KOPT-K1 (cell line): Measurements from ENCODE around the gene SLC18B1.

ENCODE experiments used
- H3K27ac ChIP-seq: fragments of 200-600 bp; sonication (generic); 2 replicates; pipeline ENCODE4 v1.5.1; 2016; ENCODE audit warnings: antibody characterized with exemption, mild to moderate bottlenecking, low read depth, low read length; ENCODE audit not compliant: poor library complexity, severe bottlenecking
- H3K36me3 ChIP-seq: fragments of 200-600 bp; sonication (generic); 2 replicates; pipeline ENCODE4 v1.5.1; 2017; ENCODE audit warnings: antibody characterized with exemption, mild to moderate bottlenecking, low read length, moderate library complexity; ENCODE audit not compliant: insufficient read depth
- H3K9me3 ChIP-seq: fragments of 200-600 bp; sonication (generic); 2 replicates; pipeline ENCODE4 v1.5.1; 2017; ENCODE audit warnings: antibody characterized with exemption, low read length, mild to moderate bottlenecking; ENCODE audit not compliant: insufficient read depth, poor library complexity, severe bottlenecking

SLC18B1 gene

GRCh38 chr6:132734694-132735236 is 63.7 kb downstream of the SLC18B1 start:
- no peak overlapping the region for H3K27ac ChIP-seq
- H3K36me3 ChIP-seq = no peaks in the 10 kb centered on the region
- no peaks in the 10 kb centered on the region for H3K9me3 ChIP-seq

GRCh38 chr6:132733814-132734213 is 64.6 kb downstream of the SLC18B1 start:
- Histone ChIP-seq H3K27ac (no peak overlapping the region), H3K36me3 (no peaks in the 10 kb centered on the region), H3K9me3 (no peaks in the 10 kb centered on the region)

- no peak overlapping the region for H3K27ac ChIP-seq
- no peaks in the 10 kb centered on the region for H3K9me3 ChIP-seq
- no peaks in the 10 kb centered on the region for H3K36me3 ChIP-seq
These were observed 65.2 kb downstream of the SLC18B1 start for GRCh38 chr6:132733283-132733682.

GRCh38 chr6:132731086-132731485 is 67.4 kb downstream of the SLC18B1 start:
- Histone ChIP-seq H3K36me3 (no peaks in the 10 kb centered on the region), H3K9me3 (no peaks in the 10 kb centered on the region), H3K27ac (no peak overlapping the region)

- no peak overlapping the region for H3K27ac ChIP-seq
- H3K36me3 ChIP-seq = no peaks in the 10 kb centered on the region
- no peaks in the 10 kb centered on the region for H3K9me3 ChIP-seq
These were observed 67.9 kb downstream of the SLC18B1 start for GRCh38 chr6:132730560-132730959.

GRCh38 chr6:132728616-132729015 is 69.8 kb downstream of the SLC18B1 start:
- Histone ChIP-seq H3K27ac (no peak overlapping the region), H3K36me3 (no peaks in the 10 kb centered on the region), H3K9me3 (no peaks in the 10 kb centered on the region)

GRCh38 chr6:132726608-132726975 is 71.8 kb downstream of the SLC18B1 start:
- Histone ChIP-seq H3K36me3 (no peaks in the 10 kb centered on the region), H3K9me3 (no peaks in the 10 kb centered on the region)

GRCh38 chr6:132725947-132726607 is 72.4 kb downstream of the SLC18B1 start:
- no peaks in the 10 kb centered on the region for H3K9me3 ChIP-seq
- no peak overlapping the region for H3K27ac ChIP-seq
- H3K36me3 ChIP-seq = no peaks in the 10 kb centered on the region

More at GRCh38 chr6:132726608-132726975, 71.8 kb downstream of the SLC18B1 start:
- no peak overlapping the region for H3K27ac ChIP-seq

GRCh38 chr6:132725471-132725870 is 73.0 kb downstream of the SLC18B1 start:
- Histone ChIP-seq H3K27ac (no peak overlapping the region), H3K9me3 (no peaks in the 10 kb centered on the region), H3K36me3 (no peaks in the 10 kb centered on the region)

GRCh38 chr6:132719736-132720448 is 78.5 kb downstream of the SLC18B1 start:
- no peak overlapping the region for H3K27ac ChIP-seq
- no peaks in the 10 kb centered on the region for H3K9me3 ChIP-seq
- no peaks in the 10 kb centered on the region for H3K36me3 ChIP-seq
